HG03457 (cell line): ENCODE measurements around the gene FRAT1.
A peak's percentile ranks its signal among the peaks of the same experiment; 100 is the strongest.

ENCODE experiments used
- ATAC-seq: cut with Tn5 transposase; IDR thresholded peaks from one replicate; pipeline ENCODE4 v1.9.1; 2021; ENCODE audit warnings: moderate number of reproducible peaks; ENCODE audit not compliant: unreplicated experiment

FRAT1 gene

GRCh38 chr10:97307866-97308780, 10.9 kb upstream of the FRAT1 start:
- no peak for ATAC-seq

- no peak for ATAC-seq
These were observed 7.9 kb upstream of the FRAT1 start for GRCh38 chr10:97311111-97311626.

DNA sequence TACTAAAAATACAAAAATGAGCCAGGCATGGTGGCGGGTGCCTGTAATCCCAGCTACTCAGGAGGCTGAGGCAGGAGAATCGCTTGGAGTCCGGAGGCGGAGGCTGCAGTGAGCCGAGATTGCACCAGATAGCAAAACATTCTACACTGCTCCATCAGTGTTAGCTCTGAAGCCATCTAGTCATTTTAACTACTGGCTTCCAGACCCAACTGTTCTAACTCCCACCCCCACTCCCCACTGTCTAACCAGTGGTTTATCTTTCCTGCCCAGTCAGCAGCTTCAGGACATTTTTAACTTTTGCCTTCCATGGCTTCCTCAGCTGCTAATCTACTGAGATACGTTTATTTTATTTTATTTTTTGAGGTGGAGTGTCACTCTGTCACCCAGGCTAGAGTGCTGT, 6.2 kb upstream of the FRAT1 start:
- ATAC-seq, result no peak

DNA sequence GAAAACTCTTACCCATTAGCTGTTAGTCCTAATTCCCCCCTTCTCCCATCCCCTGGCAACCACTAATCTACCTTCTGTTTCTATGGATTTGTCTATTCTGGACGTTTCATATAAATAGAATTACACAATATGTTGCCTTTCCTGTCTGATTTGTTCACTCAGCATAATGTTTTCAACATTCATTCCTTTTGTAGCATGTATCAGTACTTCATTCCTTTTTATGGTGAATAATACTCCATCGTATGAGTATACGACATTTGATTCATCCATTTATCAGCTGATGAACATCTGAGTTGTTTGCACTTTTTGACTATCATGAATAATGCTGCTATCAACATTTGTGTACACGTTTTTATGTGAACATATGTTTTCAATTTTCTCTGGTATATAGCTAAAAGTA, 4.4 kb upstream of the FRAT1 start:
- ATAC-seq, result no peak

- no peak for ATAC-seq
These were observed 804 bp downstream of the FRAT1 start for GRCh38 chr10:97319671-97320479.

DNA sequence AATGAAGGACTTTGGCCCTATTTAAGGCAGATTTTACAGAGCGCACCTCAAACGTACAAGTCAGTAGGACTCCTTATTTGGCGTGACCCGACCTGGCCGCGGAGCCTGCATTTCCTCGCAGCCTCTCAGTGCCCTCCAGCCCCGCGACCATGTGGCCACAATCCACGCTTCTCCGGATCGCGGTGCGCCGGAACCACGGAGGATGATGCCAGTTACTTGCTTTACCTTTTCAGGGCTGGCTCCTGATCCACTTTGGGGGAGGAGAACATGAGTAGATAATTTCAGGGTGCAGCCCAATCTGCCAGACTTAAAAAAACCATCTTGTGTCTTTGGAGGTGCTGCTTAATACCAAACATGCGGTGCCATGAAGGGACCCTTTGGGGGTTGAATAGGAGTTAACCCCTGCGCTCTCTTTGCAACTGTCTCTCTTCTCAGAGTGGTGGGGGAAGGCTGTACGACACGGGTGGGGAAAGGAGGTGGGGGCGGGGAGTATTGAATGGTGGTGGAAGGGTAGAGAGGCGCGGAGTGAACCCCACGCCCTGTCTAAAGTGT, 1.5 kb downstream of the FRAT1 start:
- ATAC-seq, result no peak

- no peak for ATAC-seq
These were observed 2.1 kb downstream of the FRAT1 start for GRCh38 chr10:97321032-97321803.

DNA sequence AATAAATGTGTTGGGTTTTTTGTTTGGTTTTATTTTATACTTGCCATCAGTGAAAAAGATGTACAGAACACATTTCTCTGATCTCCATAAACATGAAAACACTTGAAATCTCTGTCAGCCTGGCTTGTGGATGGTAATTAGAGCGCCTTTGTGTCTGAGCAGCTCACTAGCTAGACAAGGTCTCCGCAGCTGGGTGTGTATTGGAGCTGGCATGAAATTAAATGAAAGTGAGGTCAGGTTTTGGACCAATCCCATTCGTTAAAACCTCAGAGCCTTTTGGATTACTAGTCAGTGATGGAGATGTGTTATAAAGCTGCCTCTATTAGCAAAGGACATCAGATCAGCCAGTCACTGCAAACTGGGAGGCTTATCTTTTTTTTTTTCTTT, 2.7 kb downstream of the FRAT1 start:
- ATAC-seq, result no peak

DNA sequence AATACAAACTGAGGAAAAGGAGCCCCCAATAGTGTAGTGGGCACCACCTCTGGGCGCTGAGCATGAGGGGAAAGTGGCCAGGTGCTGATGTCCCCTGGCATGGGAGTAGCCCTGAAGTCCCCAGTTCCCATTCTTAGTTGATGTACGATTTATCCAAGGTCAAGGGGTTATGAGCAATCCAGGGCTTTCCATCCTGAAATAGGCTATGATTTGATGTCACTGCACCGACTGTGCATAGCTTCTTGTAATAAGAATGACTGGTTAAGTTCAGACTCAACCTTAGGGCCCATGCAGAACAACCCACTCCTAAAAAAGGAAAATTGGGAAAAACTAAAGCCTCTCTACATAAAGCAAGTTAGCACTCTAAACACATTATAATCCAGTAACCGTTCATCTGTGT, 4.4 kb downstream of the FRAT1 start:
- ATAC-seq, result no peak

DNA sequence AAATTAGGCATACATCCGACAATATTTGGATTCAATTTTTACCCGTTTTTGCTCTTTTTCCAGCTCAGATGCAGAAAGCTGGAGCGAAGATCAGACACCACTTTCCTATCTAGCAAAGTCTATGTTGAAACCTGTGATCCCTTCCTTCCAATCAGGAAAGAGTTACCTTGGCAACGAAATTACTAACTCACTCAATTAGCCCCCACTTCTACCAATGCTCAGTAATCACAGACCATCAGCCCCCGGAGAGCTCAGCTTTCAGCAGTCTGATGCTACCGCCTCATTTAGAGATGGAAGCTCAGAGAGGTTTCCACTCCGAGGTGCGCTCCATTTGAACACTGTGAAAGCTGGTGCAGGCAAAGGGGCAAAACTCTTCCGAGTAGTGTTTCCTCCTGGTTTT, 6.7 kb downstream of the FRAT1 start:
- ATAC-seq, result no peak

GRCh38 chr10:97327348-97328294, 8.6 kb downstream of the FRAT1 start:
- ATAC-seq, result no peak

GRCh38 chr10:97328646-97329453, 9.8 kb downstream of the FRAT1 start:
- ATAC-seq, result no peak

DNA sequence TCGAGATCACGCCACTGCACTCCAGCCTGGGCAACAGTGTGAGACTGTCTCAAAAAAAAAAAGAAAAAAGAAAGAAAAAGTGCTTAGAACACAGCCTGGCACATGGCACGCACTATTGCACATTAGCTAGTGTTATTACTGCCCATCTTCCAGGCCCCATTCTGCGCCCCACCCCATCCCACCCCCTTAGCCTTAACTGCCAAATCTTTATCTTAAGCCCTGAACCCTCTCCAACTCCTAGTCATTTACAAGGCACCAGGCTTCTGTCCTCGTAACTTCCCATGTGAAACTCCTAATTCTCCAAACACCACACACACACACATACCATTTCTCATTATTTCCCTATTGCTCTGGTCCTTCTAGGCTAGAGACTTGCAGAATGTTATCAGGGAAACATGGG, 10.7 kb downstream of the FRAT1 start:
- ATAC-seq, result no peak

- no peak for ATAC-seq
These were observed 12.2 kb downstream of the FRAT1 start for GRCh38 chr10:97331153-97331703.

DNA sequence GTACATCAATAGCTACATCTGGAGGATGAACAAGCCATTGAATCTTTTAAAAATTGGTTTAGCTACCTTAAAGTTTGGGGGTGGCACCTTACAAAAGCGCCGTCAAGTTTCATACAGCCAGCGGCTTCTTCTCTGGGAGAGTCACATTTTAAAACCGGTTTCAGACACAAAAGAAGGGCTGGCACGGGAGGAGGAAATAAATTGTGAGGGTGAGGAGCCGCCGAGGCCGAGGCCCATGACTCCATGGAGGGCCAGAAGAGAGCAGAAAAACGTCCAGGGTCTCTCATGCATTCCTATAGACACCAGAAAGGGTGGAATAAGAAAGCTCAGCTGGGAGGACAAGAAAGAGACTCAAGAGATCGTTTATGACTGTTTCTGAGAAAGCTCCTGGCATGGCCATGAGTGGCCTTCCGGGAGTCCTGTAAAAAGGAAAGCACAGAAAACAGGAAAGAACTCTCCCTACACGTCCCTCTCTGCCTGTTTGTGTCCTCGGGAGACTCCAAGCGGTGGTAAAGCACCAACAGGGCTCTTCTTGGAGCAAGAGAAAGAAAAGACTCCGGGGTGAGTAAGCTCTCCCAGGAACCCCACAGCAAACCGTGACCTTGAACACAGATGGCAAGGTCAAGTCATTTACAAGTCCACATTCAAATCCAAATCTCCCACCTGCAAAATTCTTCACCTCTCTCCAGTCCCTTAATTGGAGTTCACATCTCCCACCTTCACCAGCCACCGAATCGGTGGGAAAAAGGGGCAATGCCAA, 13.7 kb downstream of the FRAT1 start:
- ATAC-seq, result no peak

DNA sequence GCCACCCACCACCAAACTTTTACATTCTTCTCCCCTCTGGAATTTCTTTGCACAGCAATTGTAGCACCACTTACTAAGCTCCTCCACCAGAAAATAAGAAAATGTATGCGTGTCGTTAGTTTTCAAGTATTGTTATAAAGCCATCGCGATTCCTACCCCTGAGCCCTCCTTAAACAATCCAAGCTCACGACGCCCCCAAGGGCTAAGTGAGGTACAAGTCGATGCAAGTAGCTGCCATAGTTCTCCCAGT, 14.2 kb downstream of the FRAT1 start:
- ATAC-seq, result no peak

DNA sequence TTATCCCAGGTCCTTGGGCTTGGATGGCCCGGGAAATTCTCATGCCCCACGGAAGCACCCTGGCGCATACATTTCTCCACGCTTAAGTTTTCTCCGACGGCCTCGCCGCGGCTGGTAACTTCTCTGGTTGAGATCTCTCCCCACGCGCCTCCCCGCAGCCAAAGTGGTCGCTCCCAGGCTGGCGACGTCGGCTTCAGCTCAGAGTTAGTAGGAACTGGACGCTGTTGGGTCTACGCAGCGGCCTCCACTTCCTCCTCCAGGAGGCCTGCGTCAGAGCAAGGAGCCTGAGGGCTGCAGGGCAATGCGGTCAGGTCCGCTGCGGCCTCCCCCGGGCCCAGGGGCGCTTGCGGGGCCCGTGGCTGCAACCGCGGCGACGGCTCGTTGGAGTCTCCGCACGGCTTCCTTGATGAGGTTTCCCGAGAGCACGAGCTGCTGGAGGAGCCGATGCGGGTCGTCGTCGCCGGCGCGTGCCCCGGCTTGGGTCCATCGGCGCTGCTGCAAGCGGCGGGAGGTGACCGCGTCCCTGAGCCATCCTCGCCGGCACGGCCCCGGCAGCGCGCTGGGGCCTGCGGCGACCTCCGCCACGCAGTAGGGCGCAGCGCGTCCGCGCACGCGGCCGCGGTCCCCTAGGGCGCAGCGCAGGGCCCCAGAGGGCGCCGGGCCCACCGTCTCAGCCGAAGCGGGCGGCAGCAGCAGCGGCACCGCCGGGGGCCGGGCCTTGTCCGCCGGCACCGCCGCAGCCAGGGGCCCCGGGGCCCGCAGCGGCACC, 14.7 kb downstream of the FRAT1 start:
- peak; percentile 10 for ATAC-seq
